Right hindlimb (tissue), 1 donor: ENCODE measurements around the gene FSD1.
"Not testable (repeated sequence)": the region's sequence is repeated elsewhere in the genome, so short reads cannot be mapped to it uniquely, and the experiment has no call there.

Source experiments
- DNase-seq: peaks from one replicate; pipeline ENCODE4 v3.0.0-alpha.2; 2018

The FSD1 gene

DNA sequence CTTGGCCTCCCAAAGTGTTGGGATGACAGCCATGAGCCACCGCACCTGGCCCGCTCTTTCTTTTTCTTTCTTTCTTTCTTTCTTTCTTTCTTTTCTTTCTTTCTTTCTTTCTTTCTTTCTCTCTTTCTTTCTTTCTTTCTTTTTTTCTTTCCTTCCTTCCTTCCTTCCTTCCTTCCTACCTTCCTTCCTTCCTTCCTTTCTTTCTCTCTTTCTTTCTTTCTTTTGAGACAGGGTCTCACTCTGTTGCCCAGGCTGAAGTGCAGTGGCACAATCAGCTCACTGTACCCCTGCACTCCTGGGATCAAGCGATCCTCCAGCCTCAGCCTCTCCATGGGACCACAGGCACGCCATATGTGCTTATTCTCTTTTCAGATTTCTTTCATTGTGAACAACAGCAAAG lies 18.3 kb upstream of the FSD1 start:
- DNase-seq = not testable (repeated sequence)

DNA sequence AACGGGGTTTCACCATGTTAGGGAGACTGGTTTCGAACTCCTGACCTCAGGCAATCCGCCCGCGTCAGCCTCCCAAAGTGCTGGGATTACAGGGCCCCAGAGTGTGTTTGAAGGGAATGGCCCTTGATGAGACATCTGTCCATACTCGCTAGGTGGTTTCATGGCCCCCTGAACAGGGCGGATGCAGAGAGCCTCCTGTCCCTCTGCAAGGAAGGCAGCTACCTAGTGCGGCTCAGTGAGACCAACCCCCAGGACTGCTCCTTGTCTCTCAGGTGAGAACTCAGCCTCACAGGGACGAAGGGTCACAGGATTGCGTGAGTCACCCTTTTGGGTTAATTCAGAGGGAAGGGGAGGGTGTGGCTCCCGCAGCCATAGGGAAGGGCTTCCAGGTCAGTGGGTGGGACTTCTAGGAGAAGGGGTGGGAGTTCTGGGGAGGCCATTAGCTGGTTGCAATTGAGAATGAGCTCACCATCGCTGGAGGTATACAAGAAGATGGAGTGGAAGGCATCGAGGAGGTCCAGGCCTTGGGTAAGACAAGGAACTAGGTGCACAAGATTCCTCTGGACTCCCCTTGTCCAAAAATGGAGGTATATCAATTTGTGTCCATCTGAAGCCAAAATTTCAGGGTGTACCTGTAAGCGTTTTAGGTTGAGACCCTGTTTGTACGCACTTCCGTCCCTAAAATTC lies 16.2 kb upstream of the FSD1 start:
- no peak for DNase-seq

DNA sequence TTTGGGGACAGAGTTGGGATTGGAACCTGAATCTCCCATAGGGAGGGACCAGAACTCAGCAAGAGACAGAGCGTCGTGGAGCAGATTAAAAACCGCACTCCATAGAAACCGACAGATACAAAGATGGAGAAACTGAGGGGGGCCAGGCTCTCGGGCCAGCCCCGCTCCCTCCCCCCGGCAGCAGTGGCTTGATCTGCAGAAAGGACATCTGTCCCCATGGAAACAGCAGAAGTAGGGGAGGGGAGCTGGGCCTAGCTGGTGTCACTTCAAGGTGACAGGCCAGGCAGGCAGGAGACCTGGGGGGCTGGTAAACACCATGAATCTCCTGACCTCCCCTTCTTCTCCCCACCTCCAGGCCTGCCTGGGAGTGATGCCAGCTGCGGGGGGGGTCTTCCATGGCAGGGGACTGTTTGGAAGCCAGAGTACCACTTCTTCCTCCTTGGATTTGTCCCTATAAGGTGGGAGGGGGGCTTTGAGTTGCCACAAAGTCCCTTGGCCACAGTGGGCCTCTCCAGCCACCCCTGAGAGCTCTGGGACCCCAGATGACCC lies 13.1 kb upstream of the FSD1 start:
- DNase-seq = no peak

DNA sequence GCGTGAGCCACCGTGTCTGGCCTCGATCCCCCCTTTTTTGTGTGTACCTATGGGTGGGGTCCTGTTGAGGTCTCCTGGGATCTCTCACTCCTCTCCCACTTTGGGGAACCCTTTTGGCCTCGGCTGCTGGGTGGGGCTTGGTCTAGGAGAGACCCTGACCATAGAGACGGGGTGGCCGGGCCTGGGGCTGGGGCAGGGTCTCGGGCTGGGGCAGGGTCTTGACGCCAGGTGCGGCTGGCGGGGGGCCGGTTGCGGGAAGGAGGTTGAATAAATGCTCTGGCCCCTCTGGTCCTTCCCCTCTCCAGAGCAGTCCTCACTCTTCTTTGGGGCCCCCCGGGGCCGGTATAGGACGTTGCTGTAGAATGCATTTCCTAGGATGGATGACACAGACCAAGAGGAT lies 11.9 kb upstream of the FSD1 start:
- no peak for DNase-seq

DNA sequence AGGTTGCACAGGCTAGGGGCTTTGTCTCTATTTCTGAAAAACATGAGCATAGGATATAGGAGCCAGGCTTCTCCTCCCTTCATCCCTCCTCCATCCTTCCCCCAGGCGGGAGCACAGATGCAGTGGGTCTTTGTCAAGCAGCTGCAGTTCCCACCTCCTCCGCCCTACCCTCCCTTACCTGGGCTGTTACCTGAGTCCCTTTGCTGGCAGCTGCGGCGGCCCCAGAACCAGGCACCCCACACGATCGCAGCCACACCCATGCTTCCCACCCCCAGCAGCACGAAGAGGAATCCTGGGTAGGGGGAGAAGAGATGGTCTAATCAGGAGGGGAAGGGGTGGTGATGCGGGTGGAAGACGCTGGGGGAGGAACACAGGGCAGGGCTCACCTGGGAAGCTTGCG lies 10.0 kb upstream of the FSD1 start:
- no peak for DNase-seq

DNA sequence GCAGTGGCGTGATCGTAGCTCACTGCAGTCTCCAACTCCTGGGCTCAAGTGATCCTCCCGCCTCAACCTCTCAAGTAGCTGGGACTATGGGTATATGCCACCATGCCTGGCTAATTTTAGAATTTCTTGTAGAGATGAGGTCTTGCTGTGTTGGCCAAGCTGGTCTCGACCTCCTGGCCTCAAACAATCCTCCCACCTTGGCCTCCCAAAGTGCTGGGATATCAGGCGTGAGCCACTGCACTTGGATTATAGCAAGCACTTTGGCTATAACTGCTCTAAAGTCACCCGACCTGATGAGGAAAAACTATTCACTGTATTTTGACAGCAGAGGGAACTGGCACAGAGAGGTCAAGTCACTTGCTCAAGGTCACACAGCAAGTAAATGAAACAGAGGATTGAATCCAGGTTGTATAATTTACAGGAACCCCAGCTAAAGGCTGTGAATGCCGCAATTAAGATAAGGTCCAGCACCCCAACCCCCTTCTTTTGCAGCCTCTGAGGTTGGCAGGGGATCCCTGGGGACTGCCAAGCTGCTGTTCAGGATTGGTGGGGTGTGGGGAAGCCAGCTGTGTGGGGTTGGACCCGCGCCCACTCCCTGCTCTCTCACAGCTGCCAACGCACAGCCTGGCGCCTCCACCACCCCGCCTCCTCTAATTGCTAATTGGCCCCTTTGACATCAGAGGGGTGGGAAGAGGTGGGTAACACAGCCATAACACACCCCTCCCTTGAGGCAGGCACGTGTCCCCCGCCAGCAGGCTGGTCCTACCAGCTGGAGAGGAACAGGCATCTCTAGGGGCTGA lies 8.2 kb upstream of the FSD1 start:
- DNase-seq = peak; percentile 74

DNA sequence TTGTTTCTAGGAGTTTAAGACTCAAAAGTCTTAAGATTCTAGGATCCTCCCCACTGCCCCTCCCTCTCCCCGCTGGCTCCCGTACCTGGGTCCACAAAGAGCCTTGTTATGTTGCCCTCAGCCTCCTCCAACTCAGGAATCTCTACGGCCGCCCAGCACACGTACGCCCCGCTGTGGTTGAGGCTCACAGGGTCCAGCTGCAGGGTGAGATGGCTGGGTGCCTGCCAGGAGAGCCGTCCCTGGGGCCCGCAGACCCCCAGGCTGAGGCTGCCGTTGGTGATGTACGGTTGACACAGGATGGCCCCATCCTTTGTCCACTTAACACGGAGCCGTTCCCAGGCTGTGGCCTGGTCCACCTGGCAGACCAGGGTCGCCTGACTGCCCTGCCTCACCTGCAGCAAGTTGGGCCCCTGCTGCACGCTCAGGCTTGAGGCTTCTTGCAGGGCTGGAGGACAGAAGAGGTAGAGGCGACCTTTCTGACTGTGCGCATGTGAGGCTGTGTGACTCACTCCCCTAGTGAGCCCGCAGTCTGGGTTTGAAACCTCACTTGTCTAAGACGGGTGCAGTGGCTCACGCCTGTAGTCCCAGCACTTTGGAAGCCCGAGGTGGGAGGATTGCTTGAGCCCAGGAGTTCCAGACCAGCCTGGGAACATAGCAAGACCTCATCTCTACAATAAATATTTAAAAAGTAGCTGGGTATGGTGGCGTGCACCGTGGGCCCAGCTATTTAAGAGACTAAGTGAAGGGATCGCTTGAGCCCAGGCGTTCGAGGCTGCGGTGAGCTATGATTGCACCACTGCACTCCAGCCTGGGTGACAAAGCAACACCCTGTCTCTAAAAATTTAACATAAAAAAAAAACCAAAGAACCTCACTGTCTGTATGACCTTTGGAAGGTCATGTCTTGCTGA lies 6.2 kb upstream of the FSD1 start:
- no peak for DNase-seq

DNA sequence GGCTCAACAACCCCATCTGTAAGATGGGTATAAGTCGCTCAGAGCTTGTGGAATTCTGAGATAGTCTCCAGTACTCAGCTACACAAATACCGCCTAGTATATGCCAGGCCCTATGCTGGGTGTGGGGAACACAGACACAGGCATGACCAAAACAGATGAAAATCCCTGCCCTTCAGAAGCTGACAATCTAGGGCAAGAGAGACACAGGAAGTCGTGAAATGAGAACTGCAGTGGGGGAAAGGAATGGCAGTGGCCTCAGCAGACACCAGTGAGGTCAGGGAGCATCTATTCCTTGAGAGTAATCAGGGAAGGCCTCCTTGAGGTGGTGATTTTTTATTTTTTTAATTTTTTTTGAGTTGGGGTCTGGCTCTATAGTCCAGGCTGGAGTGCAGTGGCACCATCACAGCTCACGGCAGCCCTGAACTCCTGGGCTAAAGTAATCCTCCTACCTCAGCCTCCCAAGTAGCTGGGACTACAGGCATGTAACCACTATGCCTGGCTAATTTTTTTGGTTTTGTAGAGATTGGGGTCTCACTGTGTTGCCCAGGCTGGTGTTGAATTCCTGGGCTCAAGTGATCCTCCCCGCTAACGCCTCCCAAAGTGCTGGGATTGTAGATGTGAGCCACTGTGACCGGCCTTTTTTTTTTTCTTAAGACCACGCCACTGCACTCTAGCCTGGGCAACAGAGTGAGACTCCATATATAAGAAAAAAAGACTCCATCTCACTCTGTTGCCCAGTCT lies 5.4 kb upstream of the FSD1 start:
- no peak for DNase-seq

DNA sequence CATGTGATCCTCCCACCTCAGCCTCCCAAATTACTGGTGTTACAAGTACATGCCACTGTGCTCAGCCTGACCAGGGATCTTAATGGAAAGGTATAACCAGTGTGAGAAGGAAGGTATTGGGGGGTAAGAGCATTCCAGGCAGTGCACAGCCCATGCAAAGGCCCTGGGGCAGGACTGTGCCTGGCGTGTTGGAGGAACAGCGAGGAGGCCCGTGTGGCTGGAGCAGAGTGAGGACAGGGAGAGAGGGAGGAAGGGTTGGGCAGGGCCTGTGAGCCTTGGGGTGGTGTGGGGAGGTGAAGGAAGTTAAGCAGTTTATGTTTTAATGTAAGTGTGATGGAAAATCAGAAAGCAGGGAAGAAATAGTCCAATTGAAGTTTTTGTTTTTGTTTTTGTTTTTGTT lies 3.8 kb upstream of the FSD1 start:
- no peak for DNase-seq

DNA sequence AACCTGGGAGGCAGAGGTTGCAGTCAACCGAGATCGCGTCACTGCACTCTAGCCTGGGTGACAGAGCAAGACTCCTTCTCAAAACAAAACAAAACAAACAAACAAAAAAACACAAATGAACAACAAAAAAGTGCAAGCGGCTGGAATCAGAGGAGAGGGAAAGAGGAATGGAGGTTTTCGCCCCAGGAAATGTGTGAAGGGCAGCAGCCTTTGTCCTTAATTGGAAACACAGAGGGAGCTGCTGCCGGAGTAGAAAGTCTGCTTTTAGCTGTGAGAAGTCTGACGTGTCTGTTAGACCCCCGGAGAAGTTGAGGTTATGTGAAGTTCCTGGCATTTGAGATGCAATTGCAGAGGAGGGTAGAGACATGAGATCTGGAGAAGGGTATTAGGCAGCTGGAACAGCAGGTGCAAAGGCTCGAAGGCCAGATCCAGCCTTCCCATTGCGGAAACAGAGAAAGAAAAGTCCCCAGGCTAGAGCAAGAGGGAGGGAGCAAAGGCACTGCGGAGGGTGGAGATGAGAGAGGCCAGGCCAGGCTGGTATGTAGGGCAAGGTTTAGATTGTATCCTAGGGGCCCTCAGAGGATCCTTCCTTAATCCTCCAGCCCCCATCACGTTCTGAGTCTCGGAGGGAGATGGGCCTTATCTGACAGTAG lies 2.7 kb upstream of the FSD1 start:
- DNase-seq = no peak

DNA sequence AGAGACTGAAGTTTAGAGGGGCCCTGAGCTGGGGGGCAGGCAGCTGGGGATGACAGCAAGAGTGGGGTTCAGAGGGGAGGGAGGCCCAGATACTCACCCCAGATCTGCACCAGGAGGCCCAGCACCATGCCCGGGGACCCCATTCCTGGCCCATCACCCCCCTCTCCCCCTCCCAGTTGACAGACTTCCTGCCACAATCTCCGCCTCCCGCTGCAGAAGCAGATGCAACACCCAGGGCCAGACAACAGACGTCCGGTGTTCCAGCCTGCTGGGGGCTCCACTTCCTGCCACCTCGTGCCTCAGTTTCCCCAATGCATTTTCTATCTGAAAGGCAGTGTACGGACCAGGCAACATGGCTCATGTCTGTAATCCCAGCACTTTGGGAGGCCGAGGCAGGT lies 2.2 kb upstream of the FSD1 start, which contains the start of gene TMIGD2:
Gene TMIGD2, minus strand, starts transcription at position 147 of the 398 bp plus-strand sequence. Its CDS starts 4 bp downstream, at position 143.
- no peak for DNase-seq

DNA sequence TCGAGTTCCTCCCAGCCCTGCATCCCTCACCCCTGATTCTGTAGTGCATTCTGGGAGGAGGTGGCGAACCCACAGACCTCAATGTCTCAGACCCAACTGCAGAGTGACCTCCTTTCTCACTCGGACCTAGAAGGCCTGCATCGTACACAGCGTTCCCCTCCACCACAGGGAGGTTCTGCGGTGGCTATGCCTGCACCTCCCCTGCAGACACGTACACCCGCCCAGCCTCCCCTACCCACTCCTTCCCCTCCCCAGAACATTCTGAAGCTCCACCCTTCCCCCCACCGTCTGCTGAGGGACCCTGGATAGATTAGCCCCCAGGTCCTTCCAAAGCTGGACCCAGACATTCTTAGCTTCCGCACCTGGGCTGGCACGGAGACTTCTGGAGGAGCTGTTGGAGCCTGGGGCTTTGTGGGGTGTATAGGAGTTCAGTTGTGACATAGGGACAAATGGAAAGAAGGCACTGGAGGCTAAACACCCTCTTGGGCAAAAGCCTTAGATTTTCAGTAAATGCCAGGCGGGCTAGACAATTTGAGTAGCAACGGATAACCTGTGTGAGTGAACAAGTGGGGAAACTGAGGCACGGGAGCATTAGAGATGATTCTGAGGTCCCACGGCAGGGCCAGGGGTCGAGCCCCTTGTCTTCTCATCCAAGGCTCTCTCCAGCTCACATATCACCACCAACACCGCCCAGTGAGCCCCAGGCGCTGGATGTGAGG lies 420 bp upstream of the FSD1 start:
- DNase-seq = no peak

DNA sequence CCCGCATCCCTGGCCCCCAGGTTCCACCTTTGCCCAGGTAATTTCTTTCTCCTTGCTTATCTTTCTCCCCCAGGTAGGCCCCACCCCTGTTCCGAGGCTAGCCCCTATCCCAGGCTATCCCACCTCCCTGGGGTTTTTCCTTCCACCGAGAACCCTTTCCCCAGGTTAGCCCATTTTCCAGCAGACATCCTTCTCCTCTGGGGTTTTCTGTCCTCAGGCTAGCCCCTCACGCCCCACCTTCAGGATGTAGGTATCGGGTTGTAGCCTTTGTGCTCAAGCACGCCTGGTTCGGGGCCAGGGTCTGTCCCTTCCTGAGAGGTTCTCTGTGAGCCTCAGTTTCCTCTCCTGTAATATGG lies 837 bp downstream of the FSD1 start:
- DNase-seq = no peak

DNA sequence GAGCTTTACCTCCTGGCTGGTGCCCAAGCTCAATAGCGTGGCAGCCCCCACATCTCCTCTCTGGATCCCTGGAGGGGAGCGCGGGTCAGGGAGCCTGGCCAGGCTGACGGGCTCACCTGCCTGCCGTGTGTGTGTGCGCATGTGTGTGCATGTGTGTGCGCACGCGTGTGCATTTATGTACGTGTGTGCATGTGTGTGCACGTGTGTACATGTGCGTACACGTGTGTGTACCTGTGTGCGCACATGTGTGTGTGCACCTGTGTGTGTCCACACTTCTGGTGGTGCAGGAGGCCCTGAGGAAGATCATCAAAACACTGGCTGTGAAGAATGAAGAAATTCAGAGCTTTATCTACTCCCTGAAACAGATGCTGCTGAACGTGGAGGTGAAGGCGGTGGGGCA lies 1.3 kb downstream of the FSD1 start:
- no peak for DNase-seq

DNA sequence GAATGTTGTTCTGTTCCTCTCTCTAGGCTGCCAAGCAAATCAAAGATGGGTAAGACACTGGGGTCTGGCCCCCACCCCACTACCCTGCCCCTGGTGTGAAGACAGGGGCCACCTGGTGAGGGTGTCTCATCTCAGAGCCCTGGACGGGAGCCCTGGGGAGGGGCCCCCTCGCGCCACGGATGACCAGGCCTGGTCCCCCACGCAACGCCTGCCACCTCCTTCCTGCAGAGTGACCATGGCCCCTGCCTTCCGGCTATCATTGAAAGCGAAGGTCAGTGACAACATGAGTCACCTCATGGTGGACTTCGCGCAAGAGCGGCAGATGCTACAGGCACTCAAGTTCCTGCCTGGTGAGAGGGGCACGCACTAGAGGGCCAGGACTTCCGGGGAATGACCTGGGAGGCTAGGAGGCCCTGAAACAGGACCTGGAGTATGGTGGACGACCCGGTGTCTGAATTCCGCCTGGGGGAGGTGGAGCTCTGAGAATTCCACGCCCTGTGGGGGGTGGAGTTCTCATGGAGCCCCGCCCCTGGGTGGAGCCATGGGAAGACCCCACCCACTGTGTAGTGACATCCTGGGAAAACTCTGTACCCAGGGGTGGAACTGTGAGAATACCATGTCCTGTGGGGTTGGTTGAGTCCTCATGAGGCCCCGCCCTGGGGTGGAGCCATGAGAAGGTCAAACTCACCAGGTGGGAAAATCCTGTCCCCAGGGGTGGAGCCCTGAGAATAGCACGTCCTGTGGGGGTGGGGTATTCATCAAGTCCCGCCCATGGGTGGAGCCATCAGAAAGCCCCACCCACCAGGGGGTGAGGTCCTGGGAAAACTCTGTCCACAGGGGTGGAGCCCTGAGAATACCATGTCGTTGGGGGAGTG lies 6.1 kb downstream of the FSD1 start:
- no peak for DNase-seq

DNA sequence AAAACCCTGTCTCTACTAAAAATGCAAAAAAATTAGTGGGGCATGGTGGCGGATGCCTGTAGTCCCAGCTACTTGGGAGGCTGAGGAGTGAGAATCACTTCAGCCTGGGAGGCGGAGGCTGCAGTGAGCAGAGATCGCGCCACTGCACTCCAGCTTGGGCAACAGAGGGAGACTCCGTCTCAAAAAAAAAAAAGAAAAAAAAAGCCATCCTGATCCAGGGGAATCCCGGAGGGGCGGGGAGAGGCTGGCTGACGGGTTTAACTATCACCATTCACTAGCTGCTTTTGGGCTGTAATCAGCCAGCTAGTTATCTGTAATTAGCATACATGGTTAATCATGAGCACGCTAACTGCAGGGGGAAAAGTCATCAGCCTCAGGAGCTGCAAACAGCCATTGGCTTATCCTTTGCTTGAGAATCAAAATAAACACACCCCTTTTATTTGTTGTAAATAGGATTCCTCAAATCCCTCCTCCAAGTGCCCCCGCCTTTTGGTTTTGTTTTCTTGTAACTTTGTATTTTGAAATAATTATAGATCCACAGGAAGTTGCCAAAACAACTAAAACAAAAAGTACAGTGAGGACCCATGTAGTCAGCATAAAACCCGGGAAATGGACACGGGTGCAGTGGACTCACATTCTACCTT lies 9.6 kb downstream of the FSD1 start:
- no peak for DNase-seq

DNA sequence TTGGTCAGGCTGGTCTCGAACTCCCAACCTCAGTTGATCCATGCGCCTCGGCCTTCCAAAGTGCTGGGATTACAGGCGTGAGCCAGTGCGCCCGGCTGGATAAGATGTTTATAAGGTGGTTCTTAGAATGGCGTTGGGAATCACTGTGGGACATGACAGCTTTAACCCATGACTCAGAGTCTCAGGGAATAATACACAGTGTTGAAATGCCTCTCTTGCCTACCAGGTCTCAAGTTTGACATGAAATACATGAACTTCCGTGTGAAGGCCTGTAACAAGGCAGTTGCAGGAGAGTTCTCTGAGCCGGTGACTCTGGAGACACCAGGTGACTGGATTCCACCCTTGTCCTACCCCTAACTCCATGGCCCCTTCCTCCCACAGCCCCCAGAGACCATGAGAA lies 12.6 kb downstream of the FSD1 start:
- DNase-seq = no peak

DNA sequence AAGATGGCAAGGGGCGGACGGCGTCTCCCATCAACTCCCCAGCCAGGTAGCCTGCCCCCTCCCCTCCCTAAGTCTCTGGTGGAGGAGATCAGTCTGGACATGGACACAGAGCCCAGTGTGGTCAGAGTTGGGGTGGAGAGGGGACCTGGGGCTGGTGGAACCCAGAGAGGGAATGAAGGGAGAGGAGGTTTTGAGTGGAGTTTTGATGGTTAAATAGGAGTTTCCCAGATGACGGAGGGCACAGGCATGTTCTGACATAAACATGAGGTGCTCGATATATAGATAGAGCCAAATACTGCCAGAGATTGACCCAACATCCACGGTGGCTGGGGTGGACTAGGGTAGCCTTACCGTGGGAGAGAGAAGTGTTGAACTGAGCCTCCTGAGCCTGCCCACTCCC lies 14.1 kb downstream of the FSD1 start:
- DNase-seq = no peak

DNA sequence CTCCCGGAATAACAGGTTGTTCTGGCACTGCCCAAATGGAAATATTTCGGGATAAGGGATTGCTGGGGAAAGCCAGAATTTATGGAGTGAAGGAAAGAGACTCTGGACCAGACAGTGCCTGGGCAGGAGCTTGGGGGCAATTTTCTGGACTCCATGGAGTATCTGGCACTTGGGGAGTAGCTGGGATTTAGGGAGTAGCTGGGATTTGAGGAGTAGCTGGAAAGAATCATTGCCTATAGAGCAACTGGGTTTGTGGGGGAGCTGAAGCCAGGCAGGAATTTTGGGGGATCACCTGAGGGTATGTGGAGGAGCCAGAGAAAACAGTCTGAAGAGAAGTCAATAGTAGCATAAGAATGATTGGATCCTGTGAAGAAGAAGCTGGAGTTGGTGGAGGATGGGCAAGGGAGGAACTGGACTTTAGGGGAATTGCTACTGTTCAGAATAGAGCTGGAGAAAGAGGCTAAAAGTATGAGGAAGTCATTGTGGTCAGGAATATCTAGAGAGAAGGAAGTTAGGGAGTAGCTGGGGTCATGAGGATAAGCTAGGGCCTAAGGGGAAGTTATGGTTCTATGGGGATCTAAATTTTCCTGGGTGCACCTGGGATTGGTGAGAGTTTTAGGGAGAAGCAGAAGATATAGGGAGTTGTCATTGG lies 14.8 kb downstream of the FSD1 start:
- no peak for DNase-seq
